NT2/D1 (cell line): Measurements from ENCODE around the gene KCTD15.

ENCODE experiments used
- SUZ12 ChIP-seq: IDR thresholded peaks from 2 replicates; pipeline ENCODE4 v1.6.1; 2011; ENCODE audit not compliant: insufficient read length, insufficient read depth; ENCODE audit errors: extremely low read depth
- YY1 ChIP-seq: IDR thresholded peaks from 2 replicates; pipeline ENCODE4 v1.6.1; 2011; ENCODE audit not compliant: insufficient read length, insufficient read depth
- ZNF274 ChIP-seq: IDR thresholded peaks from 2 replicates; pipeline ENCODE4 v1.6.1; 2011; ENCODE audit warnings: mild to moderate bottlenecking, low read depth, low read length

DNA sequence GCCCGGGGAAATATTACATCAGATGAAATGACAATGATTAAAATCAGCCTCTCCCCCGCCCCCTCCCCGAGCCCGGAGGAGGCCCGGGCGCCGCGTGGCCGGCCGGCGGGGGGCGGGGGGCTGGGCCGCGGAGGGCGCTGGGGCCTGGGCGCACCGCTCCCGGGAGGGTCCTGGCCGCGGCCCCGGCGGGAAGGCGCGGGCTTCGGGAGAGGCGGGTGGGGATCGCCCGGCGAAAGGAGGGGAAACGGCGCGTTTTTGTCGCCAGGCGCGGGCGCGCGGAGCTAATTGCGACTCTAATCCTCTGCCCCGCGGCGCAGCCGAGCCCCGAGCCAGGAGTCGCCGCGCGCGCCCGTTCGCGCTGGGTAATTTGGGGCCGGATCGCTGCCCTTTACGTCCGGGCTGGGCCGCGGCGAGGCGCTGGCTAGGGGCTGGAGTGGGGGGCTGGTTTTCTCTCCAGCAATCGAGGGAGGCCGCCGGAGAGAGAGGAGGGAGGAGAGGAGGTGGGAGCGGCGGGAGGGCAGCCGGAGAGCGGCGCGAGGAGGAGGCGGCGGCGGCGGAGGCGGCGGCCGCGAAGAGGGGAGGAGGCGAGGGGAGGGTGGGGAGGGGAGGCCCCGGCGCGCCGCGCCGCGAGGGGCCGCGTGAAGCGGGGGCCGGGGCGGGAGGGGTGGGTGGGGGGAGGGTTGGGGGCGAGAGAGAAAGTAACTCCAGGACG is at the start of gene KCTD15:
- TF ChIP-seq ZNF274 (no peak), YY1 (no peak), SUZ12 (no peak)
